ENCODE results near the gene DENND4A. TPM values are rescaled to one million over a fixed set of nuclear protein-coding genes. Genes with fewer than 3 reads are reported as not detected.
"Not testable (repeated sequence)": the region's sequence is repeated elsewhere in the genome, so short reads cannot be mapped to it uniquely, and the experiment has no call there.

DENND4A gene
- total RNA-seq, 1 donor from 2014 or later: 21.9 TPM

DNA sequence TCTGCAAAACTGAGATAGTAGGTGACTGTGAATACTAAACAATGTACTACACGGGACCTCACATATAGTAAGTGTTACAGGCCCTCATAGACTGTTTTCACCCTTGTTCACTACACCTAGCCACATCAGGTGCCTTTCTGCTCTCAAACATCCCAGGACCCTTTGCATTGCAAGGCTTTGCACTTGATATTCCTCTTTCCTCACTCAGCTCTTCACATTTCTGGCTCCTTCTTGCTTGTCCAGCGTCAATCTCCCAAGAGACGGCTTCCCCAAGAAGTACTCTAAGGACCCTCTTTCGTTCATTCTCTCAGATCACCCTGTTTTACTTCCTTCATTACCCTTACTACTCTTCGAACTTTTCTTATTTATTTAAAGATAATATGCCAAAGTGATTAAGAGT, 10.0 kb downstream of the DENND4A start:
- H3K36me3 ChIP-seq: peaks cover 0 to 3% of the 10 kb centered on the region in 2 donors
- TF ChIP-seq, protein P1, sequence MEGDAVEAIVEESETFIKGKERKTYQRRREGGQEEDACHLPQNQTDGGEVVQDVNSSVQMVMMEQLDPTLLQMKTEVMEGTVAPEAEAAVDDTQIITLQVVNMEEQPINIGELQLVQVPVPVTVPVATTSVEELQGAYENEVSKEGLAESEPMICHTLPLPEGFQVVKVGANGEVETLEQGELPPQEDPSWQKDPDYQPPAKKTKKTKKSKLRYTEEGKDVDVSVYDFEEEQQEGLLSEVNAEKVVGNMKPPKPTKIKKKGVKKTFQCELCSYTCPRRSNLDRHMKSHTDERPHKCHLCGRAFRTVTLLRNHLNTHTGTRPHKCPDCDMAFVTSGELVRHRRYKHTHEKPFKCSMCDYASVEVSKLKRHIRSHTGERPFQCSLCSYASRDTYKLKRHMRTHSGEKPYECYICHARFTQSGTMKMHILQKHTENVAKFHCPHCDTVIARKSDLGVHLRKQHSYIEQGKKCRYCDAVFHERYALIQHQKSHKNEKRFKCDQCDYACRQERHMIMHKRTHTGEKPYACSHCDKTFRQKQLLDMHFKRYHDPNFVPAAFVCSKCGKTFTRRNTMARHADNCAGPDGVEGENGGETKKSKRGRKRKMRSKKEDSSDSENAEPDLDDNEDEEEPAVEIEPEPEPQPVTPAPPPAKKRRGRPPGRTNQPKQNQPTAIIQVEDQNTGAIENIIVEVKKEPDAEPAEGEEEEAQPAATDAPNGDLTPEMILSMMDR (IDR thresholded peaks at IDR 0.05): no peak
- intact Hi-C loops (cut with DNase I): no loop called here
- no peaks in the 10 kb centered on the region for H3K9me3 ChIP-seq
- no peaks in the 10 kb centered on the region for H3K4me1 ChIP-seq
- H3K27me3 ChIP-seq: no peaks in the 10 kb centered on the region
- no peak overlapping the region for H3K4me3 ChIP-seq
- DNase-seq (ENCODE audit: low spot score in 2 of 2): no peak
- no peak overlapping the region for H3K27ac ChIP-seq

DNA sequence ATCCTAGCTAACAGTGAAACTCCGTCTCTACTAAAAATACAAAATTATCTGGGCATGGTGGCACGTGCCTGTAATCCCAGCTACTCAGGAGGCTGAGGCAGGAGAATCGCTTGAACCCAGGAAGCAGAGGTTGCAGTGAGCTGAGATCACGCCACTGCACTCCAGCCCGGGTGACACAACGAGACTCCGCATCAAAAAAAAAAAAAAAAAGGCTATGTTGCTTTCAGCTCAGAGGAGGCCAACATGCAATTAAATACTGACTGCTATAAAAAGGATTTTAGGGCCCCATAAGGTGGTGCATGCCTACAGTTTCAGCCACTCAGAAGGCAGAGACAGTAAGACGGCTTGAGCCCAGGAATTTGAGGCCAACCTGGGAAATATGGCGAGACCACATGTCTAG, 13.4 kb downstream of the DENND4A start:
- H3K4me1 ChIP-seq; H3K4me3 ChIP-seq; H3K9me3 ChIP-seq; intact Hi-C loops (cut with DNase I); H3K36me3 ChIP-seq; DNase-seq (ENCODE audit: low spot score in 2 of 2); H3K27me3 ChIP-seq; H3K27ac ChIP-seq: not testable (repeated sequence)

DNA sequence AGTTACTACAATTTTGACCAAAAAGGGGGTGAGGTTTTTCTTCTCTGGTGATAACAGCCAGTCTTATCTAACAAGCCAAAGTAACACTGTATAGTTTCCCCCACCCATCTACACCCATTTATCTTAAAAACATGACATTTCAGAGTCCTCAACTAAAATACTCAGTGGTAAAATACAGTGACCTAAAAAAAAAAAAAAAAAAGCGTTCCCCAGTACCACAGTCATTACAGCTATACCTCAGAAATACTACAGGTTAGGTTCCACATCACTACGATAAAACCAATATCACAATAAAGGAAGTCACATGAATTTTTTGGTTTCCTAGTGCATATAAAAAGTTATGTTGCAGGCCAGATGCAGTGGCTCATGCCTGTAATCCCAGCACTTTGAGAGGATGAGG, 13.8 kb downstream of the DENND4A start:
- TF ChIP-seq, protein P1 (IDR thresholded peaks at IDR 0.05): no peak
- H3K4me1 ChIP-seq: no peaks in the 10 kb centered on the region
- peaks cover 0 to 3% of the 10 kb centered on the region in 2 donors for H3K36me3 ChIP-seq
- no peaks in the 10 kb centered on the region for H3K27me3 ChIP-seq
- intact Hi-C loops (cut with DNase I): no loop called here
- no peak overlapping the region for H3K4me3 ChIP-seq
- no peak for DNase-seq (ENCODE audit: low spot score in 2 of 2)
- H3K9me3 ChIP-seq: no peaks in the 10 kb centered on the region
- H3K27ac ChIP-seq: no peak overlapping the region

DNA sequence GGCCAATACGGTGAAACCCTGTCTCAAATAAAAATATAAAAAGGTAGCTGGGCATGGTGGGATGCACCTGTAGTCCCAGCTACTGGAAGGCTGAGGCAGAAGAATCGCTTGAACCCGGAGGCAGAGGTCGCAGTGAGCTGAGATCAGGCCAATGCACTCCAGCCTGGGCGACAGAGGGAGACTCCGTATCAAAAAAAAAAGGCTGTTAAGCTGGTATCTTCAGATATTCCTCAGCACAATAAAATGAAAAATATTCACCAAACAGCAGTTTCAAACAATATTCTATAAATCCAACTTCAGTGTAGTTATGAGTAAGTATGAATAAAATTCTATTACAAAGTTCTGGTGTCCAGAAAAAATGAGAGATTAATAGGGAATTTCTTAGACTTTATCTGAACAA, 14.2 kb downstream of the DENND4A start:
- H3K4me3 ChIP-seq: no peak overlapping the region
- H3K36me3 ChIP-seq: peaks cover 0 to 3% of the 10 kb centered on the region in 2 donors
- TF ChIP-seq, protein P1 (IDR thresholded peaks at IDR 0.05): no peak
- H3K4me1 ChIP-seq: no peaks in the 10 kb centered on the region
- DNase-seq (ENCODE audit: low spot score in 2 of 2): no peak
- H3K9me3 ChIP-seq: no peaks in the 10 kb centered on the region
- no peaks in the 10 kb centered on the region for H3K27me3 ChIP-seq
- intact Hi-C loops (cut with DNase I): no loop called here
- no peak overlapping the region for H3K27ac ChIP-seq

DNA sequence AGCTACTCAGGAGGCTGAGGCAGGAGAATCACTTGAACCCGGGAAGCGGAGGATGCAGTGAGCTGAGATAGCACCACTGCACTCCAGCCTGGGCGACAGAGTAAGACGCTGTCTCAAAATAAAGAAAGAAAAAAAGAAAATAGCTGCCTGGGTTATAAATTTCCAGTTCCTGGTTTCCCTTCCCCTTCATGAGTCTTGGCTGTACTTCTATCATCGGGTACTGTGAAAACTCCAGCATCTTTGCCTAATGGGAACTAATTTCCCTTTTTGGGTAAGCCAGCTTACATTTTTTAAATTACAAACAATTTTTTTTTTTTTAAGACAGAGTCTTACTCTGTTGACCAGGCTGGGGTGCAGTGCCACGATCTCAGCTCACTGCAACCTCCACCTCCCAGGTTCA, 15.0 kb downstream of the DENND4A start:
- intact Hi-C loops (cut with DNase I): no loop called here
- Histone ChIP-seq H3K27me3 (no peaks in the 10 kb centered on the region), H3K4me1 (no peaks in the 10 kb centered on the region), H3K27ac (no peak overlapping the region), H3K9me3 (no peaks in the 10 kb centered on the region), H3K4me3 (no peak overlapping the region), H3K36me3 (peaks cover 0 to 3% of the 10 kb centered on the region in 2 donors)
- no peak for DNase-seq (ENCODE audit: low spot score in 2 of 2)
- TF ChIP-seq, protein P1 (IDR thresholded peaks at IDR 0.05): no peak

DNA sequence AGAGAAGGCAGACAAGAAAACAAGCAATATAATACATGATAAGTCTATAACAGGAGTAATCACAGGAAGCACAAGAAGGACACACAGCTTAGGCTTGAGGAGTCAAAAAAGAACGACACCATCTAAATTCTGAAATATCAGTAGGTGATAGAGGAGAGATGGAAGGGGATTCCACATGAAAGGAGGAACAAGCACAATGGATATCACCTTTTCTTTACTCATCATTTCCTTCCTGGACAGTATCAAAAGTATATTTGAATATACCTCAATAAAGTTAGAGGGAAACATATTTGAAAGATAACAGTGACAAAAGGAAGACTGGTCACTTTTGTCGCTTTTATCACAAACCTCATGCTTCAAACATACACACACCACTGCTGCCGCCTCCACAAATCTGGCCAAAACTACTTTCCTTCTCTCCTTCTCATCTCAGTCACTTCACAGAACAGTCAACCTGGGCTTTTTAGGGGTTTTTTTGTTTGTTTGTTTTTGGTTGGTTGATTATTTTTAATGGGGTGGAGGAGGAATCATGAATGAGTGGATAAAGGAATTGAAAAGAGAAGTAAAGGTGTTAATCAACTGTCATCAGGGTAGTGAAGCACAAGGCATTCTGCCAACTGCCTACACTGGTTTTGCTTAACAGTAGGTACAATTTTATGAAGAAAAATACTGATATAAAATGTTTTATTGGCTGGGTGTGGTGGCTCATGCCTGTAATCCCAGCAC, 18.5 kb downstream of the DENND4A start:
- intact Hi-C loops (cut with DNase I): no loop called here
- no peaks in the 10 kb centered on the region for H3K9me3 ChIP-seq
- H3K4me3 ChIP-seq: no peak overlapping the region
- no peak for DNase-seq (ENCODE audit: low spot score in 2 of 2)
- no peaks in the 10 kb centered on the region for H3K27me3 ChIP-seq
- no peaks in the 10 kb centered on the region for H3K4me1 ChIP-seq
- peaks cover 0 to 3% of the 10 kb centered on the region in 2 donors for H3K36me3 ChIP-seq
- no peak overlapping the region for H3K27ac ChIP-seq
- TF ChIP-seq, protein P1 (IDR thresholded peaks at IDR 0.05): no peak
